Activated CD8-positive, alpha-beta memory T cell treated with anti-CD3 and anti-CD28 coated beads for 24 hours (primary cell): ENCODE data around the gene PEX14.

ENCODE experiments used
- DNase-seq: peaks from one replicate; pipeline ENCODE4 v3.0.0-alpha.2; 2020

The PEX14 gene

DNA sequence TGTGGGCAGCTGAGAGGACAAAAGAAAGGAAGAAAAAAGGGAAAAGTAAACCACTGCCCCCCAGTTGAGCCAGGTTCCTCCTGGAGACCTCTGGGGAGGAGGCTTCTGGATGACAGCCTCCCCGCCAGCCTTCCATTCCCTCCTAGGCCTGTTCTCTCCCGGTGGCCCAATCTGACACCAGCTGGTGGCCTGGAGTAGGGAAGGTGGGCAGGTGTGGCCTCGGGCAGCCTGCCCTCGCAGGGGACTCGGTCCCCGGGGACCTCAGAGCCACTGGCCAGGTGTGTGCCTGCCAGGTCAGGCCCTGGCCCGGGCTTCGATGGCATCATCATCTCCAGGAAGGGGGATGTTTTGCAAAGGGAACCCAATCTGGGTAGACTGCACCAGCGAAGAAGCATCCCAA lies 162.7 kb downstream of the PEX14 start:
- no peak for DNase-seq

DNA sequence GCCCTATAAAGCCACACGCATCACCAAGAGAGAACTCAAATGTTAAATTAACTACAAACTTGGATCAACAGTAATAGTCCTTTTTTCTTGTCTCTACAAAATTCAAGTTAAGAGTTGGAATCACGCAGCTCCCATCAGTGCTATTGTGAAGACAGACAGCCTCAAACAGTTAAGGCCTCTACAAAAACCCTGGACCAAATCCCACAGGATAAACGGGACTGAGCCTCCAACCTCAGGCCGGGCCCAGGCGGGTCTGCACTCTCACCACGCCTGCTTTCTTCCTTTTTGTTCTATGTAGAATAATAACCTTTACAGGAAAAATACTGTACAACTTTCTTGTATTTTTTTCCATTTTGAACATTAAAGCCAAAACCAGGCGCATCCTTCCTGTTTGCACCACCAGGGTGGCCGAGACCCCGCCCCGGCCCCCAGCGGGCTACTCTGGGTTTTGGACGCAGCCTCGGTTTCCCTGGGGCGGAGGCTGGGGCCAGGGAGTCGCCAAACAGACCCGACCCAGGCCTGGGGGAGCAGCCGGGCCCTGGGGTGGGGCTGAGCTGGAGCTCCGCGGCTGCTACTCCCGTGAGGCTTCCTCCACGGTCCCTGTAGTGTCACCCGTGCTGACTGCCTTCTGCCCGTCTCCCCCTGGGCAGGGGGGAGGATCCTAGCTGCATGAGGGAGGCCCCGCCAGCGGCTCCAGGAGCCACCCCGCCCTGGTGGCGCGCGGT lies 163.2 kb downstream of the PEX14 start:
- no peak for DNase-seq

DNA sequence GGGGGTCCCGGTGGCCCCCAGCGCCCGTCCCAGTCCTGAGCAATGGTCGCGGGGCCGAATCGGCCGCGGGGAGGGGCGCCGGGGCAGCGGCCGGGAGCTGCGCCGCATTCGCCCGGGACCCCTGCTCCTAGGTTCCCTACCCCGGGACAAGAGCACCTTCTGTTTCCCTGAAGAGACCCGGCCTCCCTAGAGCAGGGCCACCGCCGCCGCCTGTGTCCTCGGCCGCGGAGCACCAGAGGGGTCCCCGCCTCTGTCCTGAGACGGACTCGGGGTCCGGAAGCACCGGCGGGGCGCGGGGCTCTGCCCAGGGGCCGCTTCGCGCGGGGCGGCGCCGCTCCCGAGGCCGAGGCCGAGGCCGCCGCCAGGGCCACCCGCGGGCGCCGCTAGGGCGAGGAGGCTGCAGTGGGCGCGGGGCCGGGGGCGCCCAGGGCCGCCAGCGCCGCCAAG lies 163.8 kb downstream of the PEX14 start:
- DNase-seq: no peak

DNA sequence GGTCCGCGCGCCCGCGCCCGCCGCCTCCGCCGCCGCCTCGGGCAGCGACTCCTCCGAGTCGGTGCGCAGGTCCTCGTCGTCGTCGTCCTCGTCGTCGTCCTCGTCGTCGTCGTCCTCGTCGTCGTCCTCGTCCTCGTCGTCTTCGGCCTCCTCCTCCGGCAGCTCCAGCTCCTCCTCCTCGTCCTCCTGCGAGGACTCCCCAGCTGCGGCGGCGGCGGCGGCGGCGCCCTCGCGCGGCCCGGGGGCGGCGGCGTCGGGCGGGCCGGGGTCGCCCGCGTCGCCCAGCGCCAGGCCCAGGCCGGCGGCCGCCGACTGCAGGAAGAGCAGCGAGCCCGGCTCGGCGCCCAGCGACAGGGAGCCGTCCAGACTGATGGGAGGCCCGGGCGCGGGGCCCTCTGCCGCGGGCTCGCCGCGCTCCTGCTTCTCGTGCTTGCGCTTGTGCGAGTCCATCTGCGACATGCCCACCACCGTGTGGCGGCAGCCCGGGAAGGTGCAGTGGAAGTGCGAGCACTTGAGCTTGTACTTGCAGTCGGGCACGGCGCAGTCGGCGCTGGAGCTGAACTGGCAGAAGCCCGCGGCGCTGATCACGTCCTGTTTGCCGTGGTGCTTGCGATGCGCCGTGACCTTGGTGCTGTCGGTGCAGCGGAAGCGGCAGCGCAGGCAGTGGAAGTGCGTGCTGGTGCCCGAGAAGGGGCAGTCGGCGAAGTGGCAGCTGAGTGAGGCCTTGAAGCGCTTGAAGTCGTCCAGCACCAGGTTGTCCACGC lies 164.4 kb downstream of the PEX14 start:
- DNase-seq: no peak

DNA sequence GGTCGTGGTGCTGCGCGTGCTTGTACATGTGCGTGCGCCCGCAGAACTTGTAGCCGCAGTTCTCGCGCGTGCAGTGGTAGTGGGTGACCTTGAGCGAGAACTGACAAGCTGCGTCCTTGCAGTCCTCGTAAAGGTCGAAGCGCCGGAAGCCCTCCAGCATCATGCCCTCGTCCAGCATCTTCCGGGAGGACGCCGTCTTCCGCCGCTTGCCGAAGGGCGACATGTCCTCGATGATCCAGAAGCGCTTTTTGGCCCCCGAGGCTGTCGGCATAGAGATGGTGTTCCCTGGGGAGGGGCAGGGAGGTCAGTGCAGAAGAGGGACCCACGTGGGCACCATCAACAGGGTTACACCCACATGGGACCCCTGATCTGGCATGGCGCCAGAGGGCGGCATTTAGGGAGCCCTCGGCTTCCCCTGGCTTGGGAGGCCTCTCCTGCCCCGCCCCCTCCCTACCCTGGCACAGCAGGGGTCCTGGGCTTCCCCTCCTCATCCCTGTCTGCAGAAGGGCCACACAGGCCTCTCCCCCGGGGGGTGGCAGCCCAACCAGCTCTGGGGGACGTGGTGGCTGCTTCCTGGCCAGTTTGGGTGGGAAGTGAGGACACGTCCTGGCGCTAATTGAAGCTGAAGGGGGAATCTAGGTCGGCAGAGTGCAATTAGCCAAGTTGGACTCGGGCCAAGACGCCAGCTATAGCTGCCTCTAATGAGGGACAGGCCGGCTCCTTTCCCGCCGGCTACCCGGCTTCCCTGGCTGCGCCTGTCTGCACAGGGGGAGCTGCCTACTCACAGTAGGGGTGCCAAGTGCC lies 165.2 kb downstream of the PEX14 start:
- DNase-seq: no peak

DNA sequence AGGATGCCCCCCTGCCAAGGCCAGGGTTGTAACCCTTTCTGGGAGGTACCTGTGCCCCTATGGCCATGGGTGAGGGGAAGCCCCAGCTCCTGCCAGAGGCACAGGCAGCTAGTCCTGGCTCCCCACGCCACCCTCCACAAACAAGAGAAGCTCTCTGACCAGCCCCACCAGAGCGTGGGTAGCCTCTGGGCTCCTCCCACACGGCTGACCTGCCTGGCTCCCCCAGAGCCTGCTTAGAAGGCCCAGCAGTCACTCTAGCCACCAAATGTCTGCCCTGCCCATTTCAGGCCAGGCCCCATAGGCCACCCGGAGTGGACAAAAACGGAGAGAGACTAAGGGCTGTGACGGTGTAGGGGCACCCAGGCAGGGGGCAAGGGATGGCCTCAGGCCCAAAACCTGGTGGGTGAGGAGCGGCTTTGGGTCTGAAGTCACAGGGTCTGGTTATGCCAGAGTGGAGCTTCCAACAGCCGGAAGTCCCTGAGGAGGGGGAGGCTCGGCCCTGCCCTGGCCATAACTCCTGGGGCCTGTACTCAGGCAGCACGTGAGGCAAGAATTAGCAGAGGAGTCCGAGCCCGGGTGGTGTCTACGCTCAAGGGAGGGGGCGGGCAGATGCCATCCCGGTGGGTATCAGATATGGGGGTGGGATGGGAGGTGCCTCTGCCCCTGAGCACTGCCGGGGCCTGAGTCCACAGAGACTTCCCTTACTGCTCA lies 166.2 kb downstream of the PEX14 start:
- DNase-seq: no peak

DNA sequence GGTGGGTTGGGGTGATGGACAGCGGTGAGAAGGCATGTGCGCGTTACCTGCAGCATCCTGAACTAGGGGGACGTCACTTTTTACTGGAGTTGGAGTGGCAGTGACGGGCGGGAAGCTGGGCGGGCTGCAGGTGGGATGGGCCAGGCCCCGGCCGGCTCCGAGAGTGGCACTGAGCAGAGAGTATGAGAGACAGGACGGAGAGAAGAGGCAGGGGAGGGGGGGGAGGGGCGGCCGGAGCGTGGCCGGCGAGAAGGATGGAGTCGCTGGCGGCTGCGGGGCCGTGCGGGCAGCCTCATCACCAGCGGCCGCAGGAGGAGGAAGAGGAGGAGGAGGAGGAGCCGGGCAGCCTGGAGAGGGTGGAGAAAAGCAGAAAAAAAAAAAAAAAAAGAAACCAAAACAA lies 167.2 kb downstream of the PEX14 start:
- DNase-seq: no peak

DNA sequence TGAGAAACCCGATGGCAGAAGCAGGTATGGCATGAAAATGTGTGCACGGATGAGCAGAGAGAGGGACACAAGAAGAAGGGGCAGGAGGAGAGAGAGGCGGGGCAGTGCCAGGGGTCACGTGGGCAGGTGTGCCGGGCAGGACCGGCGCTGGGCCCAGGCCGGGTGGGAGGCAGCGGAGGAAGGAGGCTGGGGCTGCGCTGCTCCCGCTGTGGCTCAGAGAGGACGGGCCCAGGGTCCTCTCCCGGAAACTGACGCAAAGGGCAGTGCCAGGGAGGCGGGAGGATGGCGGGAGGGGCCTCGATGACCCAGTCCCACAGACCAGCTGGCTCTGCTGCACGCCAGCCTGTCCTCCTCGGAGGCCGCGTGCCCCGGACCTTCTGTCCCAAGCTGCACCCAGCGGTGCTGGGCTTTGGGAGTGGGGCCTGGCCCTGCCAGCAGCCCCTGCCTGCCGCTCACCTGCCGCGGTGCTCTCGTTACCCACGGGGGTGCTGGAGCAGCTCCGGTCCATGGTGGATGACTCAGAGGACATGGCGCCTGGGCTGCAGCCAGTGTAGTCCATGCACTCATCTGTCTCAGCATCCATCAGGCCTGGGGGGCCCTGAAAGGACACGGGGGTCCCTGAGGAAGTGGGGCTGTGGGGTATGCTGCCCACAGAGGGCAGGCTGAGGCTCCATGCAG lies 167.8 kb downstream of the PEX14 start:
- no peak for DNase-seq

DNA sequence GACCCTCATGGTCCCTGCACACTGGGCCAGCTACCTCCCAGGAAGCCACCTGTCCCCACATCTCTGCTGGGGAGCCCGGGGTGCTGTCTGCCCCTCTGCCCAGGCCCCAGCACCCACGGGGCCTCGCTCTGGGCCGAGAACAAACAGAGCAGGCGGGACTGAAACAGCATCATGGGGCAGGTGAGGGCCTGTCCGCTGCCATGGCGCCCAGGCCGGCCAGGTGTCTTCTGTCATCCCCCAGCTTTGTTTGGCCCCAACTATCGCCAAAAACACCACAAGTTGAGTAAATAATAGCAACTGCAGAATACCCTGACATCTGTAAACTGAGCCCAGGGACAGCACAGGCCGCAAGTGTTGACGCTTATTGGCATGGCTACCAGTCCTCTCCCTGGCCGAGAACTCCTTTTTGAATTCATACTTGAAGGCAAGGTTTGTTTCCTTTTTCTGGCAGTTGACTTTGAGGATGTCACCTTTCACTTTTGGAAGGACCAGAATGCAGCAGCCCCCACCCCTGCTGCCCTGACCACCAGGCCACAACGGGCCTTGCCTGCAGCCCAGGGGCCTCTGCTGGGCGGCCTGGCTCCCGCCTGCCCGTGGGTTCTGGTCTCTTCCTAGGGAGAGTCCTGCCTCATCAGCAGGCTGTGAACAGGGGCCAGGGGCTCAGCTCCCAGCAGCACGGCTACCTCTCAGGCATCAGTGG lies 169.0 kb downstream of the PEX14 start:
- no peak for DNase-seq

DNA sequence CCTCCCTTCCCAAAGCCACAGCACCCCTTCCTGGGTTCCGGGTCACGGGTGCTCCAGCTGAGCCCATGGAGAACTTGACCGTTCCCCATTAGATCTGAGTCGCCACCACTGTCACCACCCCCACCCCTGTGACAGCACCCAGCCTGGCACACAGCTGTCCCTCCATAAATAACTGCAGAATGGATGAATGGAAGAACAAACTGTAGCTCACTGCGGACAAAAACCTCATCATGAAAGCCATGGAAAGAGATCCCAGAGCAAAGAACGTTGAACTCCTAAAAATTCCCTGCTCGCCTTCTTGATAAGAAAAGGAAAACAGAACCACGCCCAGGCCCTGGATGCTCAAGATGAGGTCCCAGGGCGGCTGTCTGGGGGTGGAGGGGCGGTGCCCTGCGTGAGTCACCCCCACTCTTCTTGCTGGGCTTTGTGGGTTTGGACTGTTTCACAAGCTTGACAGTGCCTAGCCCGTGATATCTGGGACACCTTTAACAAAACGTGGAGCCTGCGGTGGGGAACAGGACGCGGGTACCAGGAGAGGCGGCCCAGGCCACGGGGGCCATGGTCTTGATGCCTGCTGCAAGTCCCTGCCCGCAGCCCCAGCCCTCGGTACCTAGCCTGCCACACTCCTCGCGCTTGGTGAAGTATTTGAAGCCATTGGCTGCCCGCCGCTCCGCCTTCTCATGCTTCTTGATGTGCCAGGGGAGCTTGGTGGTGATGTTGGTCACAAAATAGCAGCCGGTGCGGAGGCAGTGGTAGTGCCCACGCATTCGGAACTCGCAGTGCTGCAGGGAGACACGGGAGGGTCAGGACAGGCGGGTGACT lies 169.8 kb downstream of the PEX14 start:
- no peak for DNase-seq

DNA sequence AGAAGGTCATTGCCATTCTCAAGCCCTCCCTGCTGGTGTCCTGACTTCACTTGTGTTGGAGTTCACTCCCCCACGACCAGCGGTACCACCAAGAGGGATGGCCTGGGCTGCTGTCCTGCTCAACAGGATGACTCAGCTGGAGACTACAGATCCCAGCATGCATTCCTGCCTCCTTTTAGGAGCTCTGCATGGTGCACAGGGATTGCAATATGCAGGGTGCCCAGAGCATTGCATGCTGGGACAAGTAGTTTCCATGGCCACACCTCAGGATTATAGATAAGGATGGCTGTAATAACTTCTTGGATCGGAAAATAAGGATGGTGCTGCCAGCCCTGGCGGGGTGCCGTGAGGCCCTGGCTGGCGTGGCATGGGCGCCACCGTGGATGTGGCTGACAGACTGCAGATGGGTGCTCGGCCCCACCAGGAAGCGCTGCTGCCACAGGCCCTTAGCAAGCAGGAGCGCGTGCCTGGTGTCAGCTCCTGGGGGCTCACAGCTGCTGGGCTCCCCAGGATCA lies 171.7 kb downstream of the PEX14 start:
- DNase-seq: no peak

DNA sequence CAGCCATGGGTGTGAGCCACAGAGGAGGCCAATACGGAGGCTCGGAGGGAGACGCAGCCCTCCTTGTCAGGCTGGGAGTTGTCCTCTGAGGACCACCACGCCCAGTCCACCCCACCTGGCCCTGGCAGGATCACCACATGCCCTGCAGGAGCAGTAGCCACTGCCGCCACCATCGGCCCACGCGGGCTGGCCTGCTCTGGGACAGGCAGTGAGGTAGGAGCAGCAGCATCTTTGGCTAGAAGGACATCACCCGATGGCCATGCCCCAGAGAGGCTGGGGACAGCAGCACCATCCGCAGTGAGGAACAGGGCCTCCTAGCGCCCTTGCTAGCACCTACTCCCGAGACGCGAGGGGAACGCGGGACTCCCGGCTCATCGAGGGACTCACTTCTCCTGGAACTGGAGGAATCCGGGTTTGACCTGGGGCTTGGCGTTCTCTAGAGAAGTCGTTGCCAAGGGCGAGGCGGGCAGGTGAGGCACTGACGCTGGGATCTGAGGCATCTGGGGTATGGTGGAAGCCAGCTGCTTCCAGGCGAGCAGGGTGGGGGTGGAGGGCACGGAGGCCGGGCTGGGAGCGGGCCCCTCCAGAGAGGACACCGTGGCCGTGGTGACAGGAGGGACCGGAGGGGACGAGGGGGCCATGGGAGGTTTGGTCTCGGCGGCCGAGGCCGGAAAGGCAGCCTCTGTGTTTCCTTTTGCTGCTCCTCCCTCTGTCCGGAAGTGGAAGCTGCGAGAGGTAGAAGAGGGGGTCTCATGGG lies 172.8 kb downstream of the PEX14 start:
- no peak for DNase-seq

DNA sequence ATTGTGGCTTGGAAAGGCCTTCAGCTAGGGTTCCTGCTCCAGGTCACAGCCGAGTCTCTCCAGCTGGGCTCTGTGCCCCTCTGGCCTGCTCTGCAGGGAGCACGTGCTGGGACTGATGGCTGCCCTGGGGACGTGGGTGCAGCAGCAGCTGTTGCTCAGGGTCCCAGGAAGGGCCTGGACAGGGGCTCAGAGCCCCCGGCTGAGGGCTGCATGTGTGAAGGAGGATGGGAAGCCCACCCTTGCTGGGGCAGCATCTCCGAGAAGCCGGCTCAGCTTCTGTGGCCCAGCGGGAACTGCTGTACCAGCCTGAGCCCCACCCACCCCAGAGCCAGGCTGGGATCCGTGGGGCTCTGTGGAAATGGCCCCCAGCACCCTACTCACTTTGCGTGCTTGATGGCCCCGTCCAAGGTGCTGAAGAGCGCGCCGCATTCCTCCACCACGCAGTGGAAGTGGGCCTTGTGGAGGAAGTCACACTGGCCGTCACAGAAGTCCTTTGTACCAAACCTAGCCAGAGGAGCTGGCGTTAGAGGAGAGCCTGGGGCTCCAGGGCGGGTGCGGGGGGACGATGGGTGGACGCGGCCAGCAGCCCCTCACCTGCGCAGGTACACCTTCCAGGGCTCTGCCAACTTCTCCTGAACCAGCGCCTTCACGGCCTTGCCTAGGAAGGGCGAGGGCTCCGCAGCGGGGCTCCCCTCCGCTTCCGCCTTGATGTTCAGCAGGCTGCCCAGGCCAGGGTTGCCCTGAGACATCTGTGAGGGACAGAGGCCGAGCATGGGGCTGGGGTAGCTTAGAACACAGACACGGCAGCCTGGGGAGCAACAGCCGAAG lies 174.2 kb downstream of the PEX14 start:
- no peak for DNase-seq

DNA sequence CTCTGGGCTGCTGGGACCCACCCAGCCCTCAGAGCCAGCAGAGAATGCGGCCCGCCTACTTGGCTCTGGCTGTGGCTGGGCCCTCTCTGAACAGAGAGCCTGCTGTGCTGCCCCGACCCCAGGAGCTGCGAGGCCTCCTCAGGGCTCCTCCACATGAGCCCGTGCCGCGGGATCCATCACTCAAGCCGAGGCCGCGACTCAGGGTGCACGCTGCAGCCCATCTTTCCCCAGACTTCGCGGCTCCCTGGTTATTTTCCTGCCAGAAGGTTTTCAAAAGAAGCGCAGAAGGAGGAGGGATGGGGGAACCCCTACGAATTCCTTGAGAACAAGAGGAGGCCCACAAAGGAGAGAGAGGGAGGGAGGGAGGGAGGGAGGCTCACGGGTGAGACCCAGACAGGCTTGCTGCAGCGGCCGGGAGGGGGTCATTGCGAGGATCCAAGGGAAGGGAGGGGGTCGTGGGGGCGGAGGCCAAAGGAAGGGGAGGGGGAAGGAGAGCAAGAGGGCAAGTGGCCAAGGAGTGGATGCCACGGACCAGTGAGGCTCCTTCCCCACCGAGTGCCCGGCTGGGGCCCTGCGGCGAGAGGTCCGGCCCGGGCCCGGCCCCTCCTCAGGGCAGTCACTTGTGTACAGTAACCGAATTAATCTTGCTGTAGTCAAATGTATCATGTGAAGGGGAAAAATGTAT lies 174.9 kb downstream of the PEX14 start:
- no peak for DNase-seq

DNA sequence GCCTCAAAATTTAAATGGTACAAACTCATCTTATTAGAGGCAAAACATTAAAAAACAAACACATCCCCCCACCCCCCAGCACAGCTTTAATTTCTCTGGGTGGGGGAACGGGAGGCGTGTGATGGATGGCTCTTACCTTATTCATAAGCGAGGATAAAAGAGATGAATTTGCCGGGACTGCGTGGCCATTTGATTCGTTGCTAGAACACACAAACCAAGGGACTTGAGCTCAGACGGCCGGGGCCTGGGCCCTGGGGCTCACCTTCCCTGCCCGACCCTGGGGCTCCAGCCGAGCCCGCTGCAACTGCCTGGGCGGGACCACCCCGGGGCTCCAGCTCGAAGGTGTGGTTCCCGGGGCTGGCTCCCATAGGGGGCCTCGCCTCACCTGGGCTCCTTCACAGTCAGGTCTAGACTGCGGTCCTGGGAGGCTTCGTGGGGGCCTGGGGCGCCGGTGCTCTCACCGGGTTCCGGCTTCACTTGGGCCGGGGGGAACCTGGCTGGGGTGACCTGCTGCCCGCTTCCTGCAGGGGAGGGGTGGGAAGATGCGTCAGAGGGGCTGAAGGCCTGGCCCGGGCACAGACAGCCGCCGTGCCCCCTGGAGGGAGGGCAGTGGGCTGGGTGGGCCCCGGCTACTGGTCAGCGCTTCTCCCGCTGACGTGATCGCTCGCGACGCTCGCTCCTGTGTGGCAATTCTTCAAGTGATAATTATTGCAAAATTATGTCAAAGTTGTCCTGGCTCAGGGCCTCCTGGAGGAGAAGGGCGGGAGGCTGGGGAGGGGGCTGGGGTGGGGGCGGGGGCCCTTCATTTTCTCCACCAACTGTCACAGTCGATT lies 176.0 kb downstream of the PEX14 start:
- no peak for DNase-seq

DNA sequence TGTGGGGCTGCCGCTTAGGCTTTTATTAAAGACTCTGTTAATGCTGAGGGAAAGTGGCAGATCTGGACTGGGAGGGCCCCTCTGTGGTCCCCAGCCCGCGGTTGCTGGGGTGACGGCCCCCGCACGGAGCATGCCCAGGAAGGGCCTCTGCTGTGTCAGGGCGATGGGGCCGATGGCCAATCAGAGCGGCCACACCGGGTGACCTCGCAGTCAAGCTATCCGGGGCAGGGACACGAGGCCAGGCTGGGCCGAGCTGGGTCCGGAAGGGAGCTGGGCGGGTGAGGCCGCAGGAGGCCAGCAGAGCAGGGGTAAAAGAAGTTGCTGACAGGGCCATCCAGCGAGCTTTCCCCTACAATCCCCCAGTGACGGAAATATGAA lies 176.6 kb downstream of the PEX14 start:
- no peak for DNase-seq

DNA sequence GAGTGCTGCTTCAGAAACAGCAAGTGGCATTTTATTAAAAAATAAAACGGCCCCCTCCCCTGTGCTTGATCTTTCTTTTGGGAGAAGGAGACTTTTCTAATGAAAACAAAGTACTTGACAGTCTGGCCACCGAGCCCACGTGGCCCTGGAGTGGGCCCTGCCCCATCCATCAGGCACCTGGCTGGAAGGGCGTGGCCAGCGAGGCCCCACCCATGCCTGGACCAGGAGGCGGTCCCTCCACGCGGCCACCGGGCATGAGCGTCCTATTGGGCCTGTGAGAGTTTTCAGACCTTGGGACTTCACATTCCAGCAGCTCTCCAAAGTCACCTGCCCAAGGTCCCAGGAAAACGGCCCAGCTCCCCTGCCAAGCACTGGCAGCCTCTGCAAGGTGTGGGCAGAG lies 177.0 kb downstream of the PEX14 start:
- DNase-seq: no peak
